HG02981 (cell line): ENCODE results near the gene AREL1.

Experiments
- ATAC-seq: cut with Tn5 transposase; IDR thresholded peaks from one replicate; pipeline ENCODE4 v1.9.1; 2021; ENCODE audit warnings: mild to moderate bottlenecking, moderate library complexity; ENCODE audit not compliant: unreplicated experiment

The AREL1 gene

DNA sequence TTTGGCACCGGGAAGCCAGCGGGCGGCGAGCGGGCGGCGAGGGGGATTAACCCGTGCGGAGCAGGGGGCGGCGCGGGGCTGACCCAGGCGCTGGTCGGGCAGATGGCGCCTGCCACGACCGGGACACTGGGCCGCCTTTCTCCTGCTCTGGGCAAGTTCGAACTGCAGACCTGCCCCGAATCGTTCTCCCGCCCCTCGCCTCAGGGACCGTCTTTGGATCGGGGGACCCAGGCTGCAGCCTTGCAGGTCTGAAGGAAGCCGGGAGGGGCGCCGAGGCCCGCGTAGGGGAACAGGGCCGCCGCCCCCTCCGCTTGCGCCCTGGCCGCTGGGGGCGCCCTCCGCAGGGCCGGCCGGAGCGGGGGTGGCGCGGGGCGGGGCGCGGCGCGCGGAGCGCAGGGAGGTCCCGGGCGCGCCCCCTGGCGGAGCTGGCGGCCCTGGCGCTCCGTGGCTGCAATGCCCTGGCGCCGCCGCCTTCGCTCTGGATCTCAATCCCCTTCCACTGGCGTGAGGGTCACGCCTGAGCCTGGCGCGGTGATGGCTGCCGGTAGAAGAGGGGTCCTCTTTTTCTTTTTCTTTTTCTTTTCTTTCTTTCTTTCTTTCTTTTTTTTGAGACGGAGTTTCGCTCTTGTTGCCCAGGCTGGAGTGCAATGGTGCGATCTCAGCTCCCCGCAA is 100.4 kb downstream of the AREL1 start:
- no peak for ATAC-seq

GRCh38 chr14:74611650-74612349 is 101.1 kb downstream of the AREL1 start, which contains the start of gene LTBP2:
TSS of gene LTBP2 (minus strand) at chr14:74612237. CDS start at chr14:74611944, 293 bp downstream.
- ATAC-seq, result no peak
